Peyer's patch (tissue), 4 donors: ENCODE measurements around the gene PTPRA.

Source experiments
- POLR2A ChIP-seq, 2 donors: fragments of 450-650 bp; IDR thresholded peaks; one replicate each; pipeline ENCODE4 v1.5.1; 2017; ENCODE audit warnings: antibody characterized with exemption in 2 of 2, mild to moderate bottlenecking in 2 of 2, moderate library complexity in 2 of 2
- TF ChIP-seq, protein P1 (sequence below), 6 experiments: fragments of 450-650 bp in 4 of 6; fragments of 200-600 bp in 2 of 6; sonication (generic) in 1 of 6; IDR thresholded peaks; one replicate each; pipeline ENCODE4 v1.5.1; 2017 to 2019; ENCODE audit warnings: antibody characterized with exemption in 6 of 6, mild to moderate bottlenecking in 3 of 6, moderate library complexity in 1 of 6

GRCh38 chr20:2922957-2923356, 49.7 kb downstream of the PTPRA start:
- TF ChIP-seq, protein P1, sequence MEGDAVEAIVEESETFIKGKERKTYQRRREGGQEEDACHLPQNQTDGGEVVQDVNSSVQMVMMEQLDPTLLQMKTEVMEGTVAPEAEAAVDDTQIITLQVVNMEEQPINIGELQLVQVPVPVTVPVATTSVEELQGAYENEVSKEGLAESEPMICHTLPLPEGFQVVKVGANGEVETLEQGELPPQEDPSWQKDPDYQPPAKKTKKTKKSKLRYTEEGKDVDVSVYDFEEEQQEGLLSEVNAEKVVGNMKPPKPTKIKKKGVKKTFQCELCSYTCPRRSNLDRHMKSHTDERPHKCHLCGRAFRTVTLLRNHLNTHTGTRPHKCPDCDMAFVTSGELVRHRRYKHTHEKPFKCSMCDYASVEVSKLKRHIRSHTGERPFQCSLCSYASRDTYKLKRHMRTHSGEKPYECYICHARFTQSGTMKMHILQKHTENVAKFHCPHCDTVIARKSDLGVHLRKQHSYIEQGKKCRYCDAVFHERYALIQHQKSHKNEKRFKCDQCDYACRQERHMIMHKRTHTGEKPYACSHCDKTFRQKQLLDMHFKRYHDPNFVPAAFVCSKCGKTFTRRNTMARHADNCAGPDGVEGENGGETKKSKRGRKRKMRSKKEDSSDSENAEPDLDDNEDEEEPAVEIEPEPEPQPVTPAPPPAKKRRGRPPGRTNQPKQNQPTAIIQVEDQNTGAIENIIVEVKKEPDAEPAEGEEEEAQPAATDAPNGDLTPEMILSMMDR (IDR thresholded peaks at IDR 0.05): no peak
- no peak for TF ChIP-seq POLR2A (IDR thresholded peaks at IDR 0.05)
